ENCODE measurements around the gene PPP2R3B.

DNA sequence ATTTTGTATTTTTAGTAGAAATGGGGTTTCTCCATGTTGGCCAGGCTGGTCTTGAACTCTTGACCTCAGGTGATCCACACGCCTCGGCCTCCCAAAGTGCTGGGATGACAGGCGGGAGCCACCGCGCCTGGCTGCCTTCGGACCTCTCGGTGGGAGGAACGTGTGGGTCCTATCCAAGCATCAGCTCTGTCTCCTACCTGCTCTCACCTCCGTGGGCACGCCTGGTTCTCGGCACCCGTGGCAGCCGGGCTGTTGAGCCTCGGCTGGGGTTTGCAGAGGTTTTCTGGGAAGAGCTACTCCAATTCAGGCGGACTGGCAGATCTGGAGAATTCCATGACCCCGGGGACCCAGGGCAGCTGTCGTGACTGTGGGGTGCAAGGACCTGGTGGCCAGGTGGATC lies 23.6 kb upstream of the PPP2R3B start:
- TF ChIP-seq, protein P1, sequence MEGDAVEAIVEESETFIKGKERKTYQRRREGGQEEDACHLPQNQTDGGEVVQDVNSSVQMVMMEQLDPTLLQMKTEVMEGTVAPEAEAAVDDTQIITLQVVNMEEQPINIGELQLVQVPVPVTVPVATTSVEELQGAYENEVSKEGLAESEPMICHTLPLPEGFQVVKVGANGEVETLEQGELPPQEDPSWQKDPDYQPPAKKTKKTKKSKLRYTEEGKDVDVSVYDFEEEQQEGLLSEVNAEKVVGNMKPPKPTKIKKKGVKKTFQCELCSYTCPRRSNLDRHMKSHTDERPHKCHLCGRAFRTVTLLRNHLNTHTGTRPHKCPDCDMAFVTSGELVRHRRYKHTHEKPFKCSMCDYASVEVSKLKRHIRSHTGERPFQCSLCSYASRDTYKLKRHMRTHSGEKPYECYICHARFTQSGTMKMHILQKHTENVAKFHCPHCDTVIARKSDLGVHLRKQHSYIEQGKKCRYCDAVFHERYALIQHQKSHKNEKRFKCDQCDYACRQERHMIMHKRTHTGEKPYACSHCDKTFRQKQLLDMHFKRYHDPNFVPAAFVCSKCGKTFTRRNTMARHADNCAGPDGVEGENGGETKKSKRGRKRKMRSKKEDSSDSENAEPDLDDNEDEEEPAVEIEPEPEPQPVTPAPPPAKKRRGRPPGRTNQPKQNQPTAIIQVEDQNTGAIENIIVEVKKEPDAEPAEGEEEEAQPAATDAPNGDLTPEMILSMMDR (IDR thresholded peaks at IDR 0.05) = no peak
- no peak for TF ChIP-seq POLR2AphosphoS5 (IDR thresholded peaks at IDR 0.05)
